GM08714 (cell line): ENCODE data around the gene CMA1.
"Not testable (repeated sequence)": the region's sequence is repeated elsewhere in the genome, so short reads cannot be mapped to it uniquely, and the experiment has no call there.

ENCODE experiments used
- H3K4me3 ChIP-seq: fragments of 200-500 bp; sonication (Bioruptor generic); 2 replicates; pipeline ENCODE4 v1.5.1; 2014; ENCODE audit warnings: mild to moderate bottlenecking, low read length, inconsistent platforms
- ZNF274 ChIP-seq: IDR thresholded peaks from 2 replicates; pipeline ENCODE4 v1.6.1; 2012; ENCODE audit warnings: mild to moderate bottlenecking, low read depth, low read length

The CMA1 gene

DNA sequence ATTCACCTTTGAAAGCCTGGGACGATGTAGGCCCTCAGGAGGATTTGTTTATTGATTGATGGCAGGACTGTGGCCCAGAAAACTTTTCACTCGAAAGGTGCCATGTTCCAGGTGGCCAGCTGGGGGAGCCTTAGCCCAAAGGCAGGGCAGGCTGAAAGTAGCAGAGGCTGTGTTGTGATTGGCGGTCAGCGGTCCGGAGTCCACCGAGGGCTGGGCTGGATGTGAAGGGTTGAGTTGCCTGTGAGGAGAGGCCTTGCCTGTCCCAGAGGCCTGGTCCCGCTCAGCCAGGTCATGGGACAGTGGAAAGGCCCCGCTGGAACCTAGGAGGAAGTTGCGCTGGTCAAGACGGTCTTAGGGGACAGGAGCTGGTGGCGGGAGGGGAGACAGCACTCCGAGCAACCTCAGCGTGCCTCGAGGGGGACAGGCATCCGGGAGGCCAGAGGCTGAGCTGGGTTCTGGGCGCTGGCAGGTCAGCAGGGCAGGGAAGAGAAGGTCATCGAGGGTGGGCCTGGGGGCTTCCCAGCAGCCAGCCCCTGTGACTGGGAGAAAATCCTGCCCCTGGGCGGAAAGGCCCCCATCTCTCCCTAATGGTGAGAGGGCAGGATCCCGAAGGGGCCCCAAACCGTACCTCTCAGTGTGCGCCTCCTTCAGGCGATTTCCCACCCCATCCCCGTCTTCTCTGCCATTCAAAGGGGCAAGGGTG, 26.3 kb downstream of the CMA1 start:
- H3K4me3 ChIP-seq: no peak overlapping the region

DNA sequence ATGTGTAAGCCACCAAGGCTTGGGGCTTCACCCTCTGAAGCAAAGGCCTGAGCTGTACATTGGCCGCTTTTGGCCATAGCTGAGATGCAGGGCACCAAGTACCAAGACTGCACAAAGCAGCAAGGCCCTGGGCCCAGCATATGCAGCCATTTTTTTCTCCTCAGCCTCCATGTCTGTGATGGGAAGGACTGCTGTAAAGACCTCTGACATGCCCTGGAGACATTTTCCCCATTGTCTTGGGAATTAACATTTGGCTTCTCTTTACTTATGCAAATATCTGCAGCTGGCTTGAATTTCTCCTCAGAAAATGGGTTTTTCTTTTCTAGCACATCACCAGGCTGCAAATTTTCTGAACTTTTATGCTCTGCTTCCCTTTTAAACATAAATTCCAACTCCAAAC, 28.1 kb downstream of the CMA1 start:
- H3K4me3 ChIP-seq: not testable (repeated sequence)

More for the DNA sequence above, 26.3 kb downstream of the CMA1 start:
- no peak for TF ChIP-seq ZNF274

DNA sequence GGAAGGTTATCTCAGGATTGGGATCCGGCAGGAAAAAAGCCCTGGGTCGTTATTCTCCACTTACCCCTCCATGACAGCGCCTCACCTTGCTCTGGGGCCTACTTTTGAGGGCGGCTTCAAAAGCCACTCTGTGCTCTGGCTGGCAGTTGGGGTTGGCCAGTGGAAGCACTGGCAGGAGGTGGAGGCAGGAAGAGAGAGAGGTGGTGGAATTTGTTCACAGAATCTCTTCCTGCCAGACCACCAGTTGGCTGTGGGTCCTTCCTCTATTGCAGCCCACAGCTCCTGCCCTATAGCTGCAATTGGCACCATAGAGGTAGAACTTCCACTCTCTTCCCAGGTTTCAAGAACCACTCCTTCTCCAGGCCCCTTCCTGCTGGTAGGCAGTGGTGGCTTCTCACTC, 32.8 kb downstream of the CMA1 start:
- no peak overlapping the region for H3K4me3 ChIP-seq
- no peak for TF ChIP-seq ZNF274

DNA sequence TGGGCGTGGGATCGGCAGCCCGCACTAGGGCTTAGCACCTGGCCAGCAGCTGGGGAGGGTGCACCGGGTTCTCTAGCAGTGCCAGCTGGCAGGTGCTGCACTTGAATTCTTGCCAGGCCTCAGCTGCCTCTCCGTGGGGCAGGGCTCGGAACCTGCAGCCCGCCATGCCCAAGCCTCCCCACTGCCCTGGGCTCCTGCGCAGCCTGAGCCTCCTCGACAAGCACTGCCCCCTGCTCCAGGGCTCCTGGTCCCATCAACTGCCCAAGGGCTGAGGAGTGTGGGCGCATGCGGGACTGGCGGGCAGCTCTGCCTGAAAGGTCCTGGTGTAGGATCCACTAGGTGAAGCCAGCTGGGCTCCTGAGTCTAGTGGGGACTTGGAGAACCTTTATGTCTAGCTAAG, 34.9 kb downstream of the CMA1 start:
- TF ChIP-seq ZNF274: no peak
- H3K4me3 ChIP-seq: no peak overlapping the region

DNA sequence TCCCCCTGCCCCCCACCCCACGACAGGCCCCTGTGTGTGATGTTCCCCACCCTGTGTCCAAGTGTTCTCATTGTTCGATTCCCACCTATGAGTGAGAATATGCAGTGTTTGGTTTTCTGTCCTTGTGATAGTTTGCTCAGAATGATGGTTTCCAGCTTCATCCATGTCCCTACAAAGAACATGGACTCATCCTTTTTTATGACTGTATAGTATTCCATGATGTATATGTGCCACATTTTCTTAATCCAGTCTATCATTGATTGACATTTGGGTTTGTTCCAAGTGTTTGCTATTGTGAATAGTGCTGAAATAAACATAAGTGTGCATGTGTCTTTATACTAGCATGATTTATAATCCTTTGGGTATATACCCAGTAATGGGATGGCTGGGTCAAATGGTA, 37.6 kb downstream of the CMA1 start:
- not testable (repeated sequence) for H3K4me3 ChIP-seq

DNA sequence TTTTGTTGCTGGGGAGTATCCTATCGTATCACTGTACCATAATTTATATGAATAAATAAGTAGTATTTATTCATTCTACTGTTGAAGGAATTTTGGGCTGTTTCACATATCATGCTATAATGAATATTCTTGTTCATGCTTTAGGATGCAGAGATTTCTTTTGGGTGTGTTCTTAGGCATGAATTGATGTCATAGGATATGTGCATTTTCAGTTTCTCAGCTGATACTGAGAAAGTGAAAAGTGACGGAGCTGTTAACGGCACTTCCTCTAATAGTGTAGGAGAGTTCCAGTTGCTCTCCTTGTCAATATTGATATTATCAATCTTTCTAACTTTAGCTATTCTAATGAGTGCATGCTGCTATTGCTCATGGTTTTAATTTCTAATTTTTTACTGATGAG, 42.3 kb downstream of the CMA1 start:
- TF ChIP-seq ZNF274: no peak
- H3K4me3 ChIP-seq: no peak overlapping the region

DNA sequence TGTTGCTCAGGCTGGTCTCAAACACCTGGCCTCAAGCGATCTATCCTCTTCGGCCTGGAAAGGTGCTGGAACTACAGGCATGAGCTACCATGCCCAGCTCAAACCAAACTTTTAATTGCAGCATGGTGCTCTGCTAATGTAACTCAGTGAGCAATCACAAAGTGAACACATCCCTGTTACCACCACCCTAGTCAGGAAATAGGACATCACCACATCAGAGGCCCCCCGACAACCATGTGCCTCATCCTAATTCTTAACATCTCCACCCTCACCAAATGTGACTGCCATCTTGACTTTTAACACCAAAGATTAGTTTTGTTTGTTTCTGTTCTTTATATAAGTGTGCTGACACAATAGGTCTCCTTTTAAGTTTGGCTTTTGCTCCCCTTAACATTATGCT, 42.7 kb downstream of the CMA1 start:
- no peak overlapping the region for H3K4me3 ChIP-seq
- no peak for TF ChIP-seq ZNF274

DNA sequence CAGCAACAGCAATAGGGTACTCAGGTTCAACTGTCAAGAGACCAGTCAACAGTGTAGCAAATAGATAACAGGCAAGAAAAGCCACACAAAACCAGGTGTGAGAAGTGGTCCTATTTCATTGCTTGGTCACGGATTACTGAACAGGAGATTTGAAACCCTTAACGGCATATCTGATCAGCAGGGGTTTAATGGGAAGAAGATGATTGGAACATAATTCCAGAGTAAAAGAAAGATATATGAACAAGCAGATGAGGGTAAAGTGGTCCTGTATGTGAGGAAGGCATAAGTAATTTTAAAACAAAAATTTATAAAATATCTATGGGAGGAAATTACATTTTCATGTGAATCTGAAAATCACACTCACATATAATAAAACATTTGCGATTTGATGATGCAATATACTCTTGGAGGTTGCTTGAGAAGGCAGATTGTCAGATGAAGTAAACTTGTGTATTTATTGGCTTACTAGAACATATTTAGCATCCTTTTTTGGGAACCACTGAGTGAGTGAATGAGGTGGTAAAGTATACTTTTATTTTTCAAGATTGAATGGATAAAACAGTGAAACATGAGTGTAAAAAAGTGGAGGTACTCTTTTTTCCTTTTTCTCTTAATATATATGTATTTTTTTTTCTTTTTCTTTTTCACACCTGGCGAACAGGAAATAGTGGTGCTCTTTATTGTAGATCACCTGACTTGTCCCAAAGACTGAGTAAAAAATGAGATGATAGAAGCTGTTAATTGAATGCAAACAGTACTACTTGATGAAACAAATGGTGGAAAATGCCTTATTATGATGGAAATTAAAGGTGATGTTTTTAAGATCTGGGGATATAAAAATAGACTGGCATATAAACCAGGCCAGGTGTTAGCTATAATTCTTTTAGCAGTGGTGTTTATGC, 43.9 kb downstream of the CMA1 start:
- H3K4me3 ChIP-seq: no peak overlapping the region
- TF ChIP-seq ZNF274: no peak

DNA sequence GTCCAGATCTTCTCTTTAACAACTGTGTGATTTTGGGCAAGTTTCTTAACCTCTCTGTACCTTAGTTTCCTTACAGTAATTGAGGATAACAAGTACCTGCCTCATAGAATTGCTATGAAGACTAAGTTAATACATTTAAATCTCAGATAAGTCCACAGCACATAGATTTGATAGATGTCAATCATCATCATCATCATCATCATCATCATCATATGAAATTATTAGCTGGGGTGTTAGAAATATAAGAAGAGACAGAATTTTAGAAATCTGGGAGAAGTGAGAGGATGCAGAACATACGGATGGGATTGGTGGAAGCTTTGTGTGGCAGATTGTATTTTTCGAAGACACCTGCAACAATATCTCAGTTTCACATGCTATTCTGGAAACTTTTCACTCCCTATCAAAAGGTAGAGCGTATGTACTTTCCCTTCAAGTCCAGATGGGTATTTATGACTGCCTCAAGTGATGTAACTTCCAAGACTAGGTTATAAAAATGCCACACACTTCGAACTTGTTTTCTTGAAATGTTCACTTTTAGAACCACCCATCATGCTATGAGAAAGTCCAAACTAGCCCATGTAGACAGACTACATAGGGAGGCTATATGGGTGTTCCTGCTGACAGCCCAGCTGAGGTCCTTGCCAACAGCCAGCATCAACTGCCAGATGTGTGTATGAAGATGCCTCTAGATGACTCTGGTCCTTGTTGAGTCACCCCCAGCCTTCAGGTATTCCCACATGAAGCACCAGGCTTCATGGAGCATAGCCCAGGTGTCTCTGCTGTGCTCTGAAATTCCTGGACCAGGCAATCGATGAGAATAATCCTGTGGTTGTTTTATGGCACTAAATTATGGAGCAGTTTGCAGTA, 44.8 kb downstream of the CMA1 start:
- no peak overlapping the region for H3K4me3 ChIP-seq
- no peak for TF ChIP-seq ZNF274

DNA sequence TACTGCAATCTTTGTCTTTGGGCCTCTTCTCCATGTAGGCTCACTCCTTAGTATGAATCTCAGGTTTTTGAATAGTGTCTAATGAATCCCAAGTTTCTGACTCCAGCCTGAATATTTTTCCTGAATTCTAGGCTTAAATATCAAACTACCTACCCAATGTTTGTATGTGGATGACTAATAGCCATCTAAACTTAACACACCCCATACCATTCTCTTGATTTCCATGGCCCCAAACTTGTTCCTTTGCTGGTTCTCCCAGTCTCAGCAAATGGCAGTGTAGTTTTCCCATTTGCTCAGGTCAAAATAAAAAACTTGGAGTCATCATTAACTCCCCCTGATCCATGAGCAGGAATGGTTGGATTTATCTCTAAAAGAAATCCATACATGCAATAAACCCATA, 46.7 kb downstream of the CMA1 start:
- TF ChIP-seq ZNF274: no peak
- no peak overlapping the region for H3K4me3 ChIP-seq

DNA sequence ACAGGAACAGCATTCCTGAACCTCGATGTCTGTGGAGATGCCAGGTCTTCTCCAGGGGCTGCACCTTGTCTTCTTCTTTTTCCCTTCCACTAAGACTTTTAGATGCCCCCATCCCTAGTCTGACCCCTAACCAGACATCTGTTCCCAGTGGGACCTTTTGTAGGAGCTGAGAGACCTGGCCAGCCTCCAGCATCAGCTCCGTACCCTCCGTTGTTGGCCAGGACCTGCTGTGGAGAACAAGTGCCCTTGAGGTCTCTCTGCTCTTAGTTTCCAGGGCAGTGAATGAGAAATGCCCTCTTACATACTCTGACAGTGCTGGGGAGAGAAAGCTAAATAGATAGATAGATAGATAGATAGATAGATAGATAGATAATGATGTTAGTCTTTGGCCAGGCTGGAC, 48.7 kb downstream of the CMA1 start:
- H3K4me3 ChIP-seq: no peak overlapping the region
- TF ChIP-seq ZNF274: no peak

DNA sequence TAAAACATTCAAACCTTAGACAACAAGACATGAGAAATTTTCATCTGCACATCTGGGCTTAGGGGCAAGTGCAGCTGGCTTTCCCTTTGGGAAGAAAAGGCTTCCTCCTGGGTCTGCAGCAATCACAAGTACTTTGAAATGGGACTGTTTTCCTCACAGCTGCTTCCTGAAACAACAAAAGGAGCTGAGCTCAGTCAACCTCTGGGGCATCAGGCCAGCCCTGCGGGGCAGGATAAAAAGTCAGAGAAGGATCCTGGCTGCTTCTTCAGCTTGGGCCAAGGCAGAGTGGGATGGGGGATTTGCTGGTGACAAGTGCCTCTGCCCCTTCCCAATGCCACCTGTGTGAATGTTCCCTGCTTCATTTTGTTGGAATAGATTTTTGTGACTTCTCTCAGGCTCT, 49.3 kb downstream of the CMA1 start:
- TF ChIP-seq ZNF274: no peak
- H3K4me3 ChIP-seq: no peak overlapping the region

DNA sequence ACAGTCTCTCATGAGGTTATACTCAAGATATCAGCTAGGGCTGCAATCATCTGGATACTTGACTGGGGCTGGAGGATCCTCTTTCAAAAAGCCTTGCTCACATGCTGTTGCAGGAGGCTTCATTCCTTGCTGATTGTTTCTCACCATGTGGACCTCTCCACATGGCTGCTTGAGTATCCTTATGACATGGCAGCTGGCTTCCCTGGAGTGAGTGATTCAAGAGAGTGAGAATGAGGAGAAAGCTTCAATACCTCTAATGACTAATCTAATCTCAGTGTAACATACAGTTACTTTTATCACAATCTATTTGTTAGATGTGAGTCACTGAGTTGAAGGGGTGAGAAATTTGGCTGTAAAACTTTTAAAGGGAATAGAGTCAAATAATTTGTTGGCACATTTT, 51.1 kb downstream of the CMA1 start:
- H3K4me3 ChIP-seq: no peak overlapping the region
- no peak for TF ChIP-seq ZNF274
